GM18858 (cell line): Measurements from ENCODE around the gene MAIP1.
A peak's percentile ranks its signal among the peaks of the same experiment; 100 is the strongest.
"Not testable (repeated sequence)": the region's sequence is repeated elsewhere in the genome, so short reads cannot be mapped to it uniquely, and the experiment has no call there.

Experiments
- ATAC-seq: cut with Tn5 transposase; IDR thresholded peaks from one replicate; pipeline ENCODE4 v1.9.1; 2021; ENCODE audit not compliant: unreplicated experiment

MAIP1 gene

GRCh38 chr2:199955339-199956061 is at the start of gene MAIP1, which contains the start of gene TYW5:
TSS of gene MAIP1 (plus strand) at chr2:199955582. CDS start at chr2:199955799, 217 bp downstream.
TSS of gene TYW5 (minus strand) at chr2:199955491. CDS start at chr2:199955470, 21 bp downstream.
- peak; percentile 73 for ATAC-seq

- no peak for ATAC-seq
Measured at GRCh38 chr2:199907008-199907714, 48.2 kb upstream of the MAIP1 start.

GRCh38 chr2:199910338-199911051 is 44.9 kb upstream of the MAIP1 start:
- ATAC-seq, result no peak

GRCh38 chr2:199911052-199911876 is 44.1 kb upstream of the MAIP1 start, which contains the start of gene C2orf69:
TSS of gene C2orf69 (plus strand) at chr2:199911293. CDS start at chr2:199911439, 146 bp downstream.
- peak; percentile 77 for ATAC-seq

- no peak for ATAC-seq
Measured at GRCh38 chr2:199911877-199912161, 43.6 kb upstream of the MAIP1 start.

GRCh38 chr2:199912553-199913114 is 42.7 kb upstream of the MAIP1 start:
- ATAC-seq, result not testable (repeated sequence)

- no peak for ATAC-seq
Measured at GRCh38 chr2:199914372-199914958, 40.9 kb upstream of the MAIP1 start.

GRCh38 chr2:199916980-199917379 is 38.4 kb upstream of the MAIP1 start:
- no peak for ATAC-seq

- no peak for ATAC-seq
Measured at GRCh38 chr2:199922856-199923255, 32.5 kb upstream of the MAIP1 start.

GRCh38 chr2:199923924-199924323 is 31.5 kb upstream of the MAIP1 start:
- no peak for ATAC-seq

GRCh38 chr2:199926806-199927205 is 28.6 kb upstream of the MAIP1 start:
- no peak for ATAC-seq

GRCh38 chr2:199928226-199928625 is 27.2 kb upstream of the MAIP1 start:
- no peak for ATAC-seq

- no peak for ATAC-seq
Measured at GRCh38 chr2:199928626-199929025, 26.8 kb upstream of the MAIP1 start.

GRCh38 chr2:199929262-199929661 is 26.1 kb upstream of the MAIP1 start:
- ATAC-seq, result no peak

GRCh38 chr2:199932312-199932855 is 23.0 kb upstream of the MAIP1 start:
- no peak for ATAC-seq

GRCh38 chr2:199933466-199933865 is 21.9 kb upstream of the MAIP1 start:
- ATAC-seq, result no peak

GRCh38 chr2:199936554-199936953 is 18.8 kb upstream of the MAIP1 start:
- ATAC-seq, result no peak

- peak; percentile 60 for ATAC-seq
Measured at GRCh38 chr2:199940373-199940772, 15.0 kb upstream of the MAIP1 start.

- no peak for ATAC-seq
Measured at GRCh38 chr2:199943373-199943772, 12.0 kb upstream of the MAIP1 start.

GRCh38 chr2:199946196-199946595 is 9.2 kb upstream of the MAIP1 start:
- ATAC-seq, result no peak
